ENCODE measurements around the gene BLVRB.
"Not testable (repeated sequence)": the region's sequence is repeated elsewhere in the genome, so short reads cannot be mapped to it uniquely, and the experiment has no call there.

Gene BLVRB

DNA sequence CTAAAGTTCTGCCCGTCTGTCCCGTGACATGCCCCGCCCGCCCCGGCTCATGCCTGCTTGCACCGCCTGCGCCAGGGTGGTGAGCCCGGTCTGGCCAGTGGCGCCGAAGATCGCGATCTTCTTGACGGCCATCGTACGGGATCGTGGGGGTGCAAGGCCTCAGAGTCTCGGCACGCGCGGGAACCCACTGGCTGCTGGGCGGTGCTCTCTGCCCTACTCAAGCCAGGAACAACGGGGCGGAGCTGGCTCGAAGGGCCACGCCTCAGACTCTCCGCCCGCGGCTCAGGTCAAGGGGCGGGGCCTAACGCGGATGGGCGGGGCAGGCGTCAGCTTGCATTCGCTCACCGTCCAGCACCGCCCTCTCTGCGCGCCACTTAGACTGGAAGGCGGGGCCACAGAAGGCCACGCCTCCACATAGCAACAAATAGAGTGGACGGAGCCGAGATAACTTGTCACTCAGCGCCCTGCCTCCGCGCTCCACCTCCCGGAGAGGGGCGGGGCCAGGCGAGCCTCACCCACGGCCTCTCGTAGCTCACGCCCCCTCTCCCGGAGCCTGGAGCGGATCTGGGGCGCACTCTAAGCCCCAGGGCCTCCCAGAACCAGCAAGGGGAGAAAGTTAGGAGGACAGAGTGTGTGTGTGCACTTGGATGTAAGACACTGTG is at the start of gene BLVRB:
TSS of gene BLVRB (minus strand) at position 189 of the 662 bp plus-strand sequence. CDS start at position 132, 57 bp downstream.
- peak; percentile 38 for FAIRE-seq
- DNase-seq (ENCODE audit: insufficient read length, low spot score) = peak; percentile 99
- peak; percentile 88 for TF ChIP-seq POLR2A (IDR thresholded peaks at IDR 0.05; ENCODE audit: low read depth, low read length)

DNA sequence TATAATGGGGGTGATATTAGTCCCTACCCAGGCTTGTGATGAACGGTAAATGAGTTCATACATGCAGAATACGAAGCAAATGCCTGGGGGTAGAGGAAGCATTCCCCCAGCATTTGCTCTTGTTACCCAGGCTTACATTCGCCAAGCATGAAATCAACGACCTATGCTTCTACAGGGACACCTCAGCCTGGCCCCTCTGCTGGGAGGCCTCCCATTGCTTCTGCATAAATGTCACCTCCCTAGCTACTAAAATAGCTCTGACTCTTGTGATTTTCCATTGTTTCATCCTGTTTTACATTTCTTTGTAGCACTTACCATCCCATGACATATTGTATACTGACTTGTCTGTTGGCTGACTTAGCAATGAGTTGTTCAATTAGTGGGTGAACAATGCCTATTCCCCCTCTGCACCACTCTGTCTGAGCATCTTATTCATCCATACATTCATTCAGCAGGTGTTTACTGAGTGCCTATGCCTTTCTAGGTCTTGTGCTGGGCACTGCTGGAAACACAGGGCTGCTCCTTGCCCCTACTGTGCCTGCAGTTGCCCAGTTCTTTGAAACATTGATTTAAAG is 48.3 kb upstream of the BLVRB start:
- no peak for FAIRE-seq

DNA sequence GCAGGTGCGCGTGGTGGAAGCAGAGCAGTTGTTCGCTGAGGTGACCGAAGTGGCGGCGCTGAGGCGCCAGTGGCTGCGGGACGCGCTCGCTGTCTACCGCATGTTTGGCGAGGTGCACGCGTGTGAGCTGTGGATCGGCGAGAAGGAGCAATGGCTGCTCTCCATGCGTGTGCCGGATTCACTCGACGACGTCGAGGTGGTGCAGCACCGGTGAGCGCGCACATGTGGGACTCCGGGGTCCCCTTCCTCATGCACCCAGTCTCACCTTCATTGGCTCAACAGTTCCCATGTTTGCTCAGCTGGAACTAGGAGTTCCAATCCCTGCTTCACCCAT is 47.8 kb upstream of the BLVRB start:
- no peak for FAIRE-seq
- DNase-seq (ENCODE audit: insufficient read length, low spot score) = no peak

More for the DNA sequence above, 48.3 kb upstream of the BLVRB start:
- no peak for TF ChIP-seq POLR2A (IDR thresholded peaks at IDR 0.05; ENCODE audit: low read depth, low read length)
- DNase-seq (ENCODE audit: insufficient read length, low spot score) = no peak

DNA sequence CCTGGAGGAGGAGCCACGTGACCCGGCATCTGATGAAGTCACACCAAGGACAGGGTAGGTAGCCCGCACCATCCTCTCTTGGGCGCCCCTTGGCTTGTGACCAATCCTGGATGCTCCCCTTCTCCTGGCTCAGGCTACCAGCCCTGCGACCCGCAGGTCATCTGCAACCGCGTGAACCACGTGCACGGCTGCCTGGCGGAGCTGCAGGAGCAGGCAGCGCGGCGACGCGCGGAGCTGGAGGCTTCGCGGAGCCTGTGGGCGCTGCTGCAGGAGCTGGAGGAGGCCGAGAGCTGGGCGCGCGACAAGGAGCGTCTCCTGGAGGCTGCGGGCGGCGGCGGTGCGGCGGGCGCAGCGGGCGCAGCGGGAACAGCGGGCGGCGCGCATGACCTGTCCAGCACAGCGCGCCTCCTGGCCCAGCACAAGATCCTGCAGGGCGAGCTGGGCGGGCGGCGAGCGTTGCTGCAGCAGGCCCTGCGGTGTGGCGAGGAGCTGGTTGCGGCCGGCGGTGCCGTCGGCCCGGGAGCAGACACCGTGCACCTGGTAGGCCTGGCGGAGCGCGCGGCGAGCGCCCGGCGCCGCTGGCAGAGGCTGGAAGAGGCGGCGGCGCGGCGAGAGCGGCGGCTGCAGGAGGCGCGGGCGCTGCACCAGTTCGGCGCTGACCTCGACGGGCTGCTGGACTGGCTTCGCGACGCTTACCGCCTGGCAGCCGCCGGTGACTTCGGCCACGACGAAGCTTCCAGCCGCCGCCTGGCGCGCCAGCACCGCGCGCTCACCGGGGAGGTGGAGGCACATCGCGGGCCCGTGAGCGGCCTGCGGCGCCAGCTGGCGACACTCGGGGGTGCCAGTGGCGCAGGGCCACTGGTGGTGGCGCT is 47.2 kb upstream of the BLVRB start:
- DNase-seq (ENCODE audit: insufficient read length, low spot score) (no peak), FAIRE-seq (no peak)
- no peak for TF ChIP-seq POLR2A (IDR thresholded peaks at IDR 0.05; ENCODE audit: low read depth, low read length)

More for the DNA sequence above, 47.8 kb upstream of the BLVRB start:
- no peak for TF ChIP-seq POLR2A (IDR thresholded peaks at IDR 0.05; ENCODE audit: low read depth, low read length)

DNA sequence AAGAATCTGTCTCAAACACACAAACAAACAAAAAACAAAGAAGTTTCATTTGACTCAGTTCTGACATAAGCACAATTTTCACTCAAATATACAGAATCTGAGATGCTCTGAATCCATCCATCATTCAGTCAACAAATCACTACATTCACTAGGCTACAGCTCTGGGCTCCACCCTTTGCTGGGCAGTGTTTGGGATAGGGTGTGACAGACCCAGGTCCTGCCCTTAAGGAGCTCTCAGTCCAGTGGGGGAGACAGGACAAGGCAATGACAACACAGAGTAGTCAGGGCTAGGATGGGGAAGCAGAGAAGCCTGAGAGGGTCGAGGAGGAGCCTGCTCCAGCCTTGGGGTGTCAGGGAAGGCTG is 46.5 kb upstream of the BLVRB start:
- TF ChIP-seq POLR2A (IDR thresholded peaks at IDR 0.05; ENCODE audit: low read depth, low read length) = no peak
- DNase-seq (ENCODE audit: insufficient read length, low spot score) (no peak), FAIRE-seq (no peak)

DNA sequence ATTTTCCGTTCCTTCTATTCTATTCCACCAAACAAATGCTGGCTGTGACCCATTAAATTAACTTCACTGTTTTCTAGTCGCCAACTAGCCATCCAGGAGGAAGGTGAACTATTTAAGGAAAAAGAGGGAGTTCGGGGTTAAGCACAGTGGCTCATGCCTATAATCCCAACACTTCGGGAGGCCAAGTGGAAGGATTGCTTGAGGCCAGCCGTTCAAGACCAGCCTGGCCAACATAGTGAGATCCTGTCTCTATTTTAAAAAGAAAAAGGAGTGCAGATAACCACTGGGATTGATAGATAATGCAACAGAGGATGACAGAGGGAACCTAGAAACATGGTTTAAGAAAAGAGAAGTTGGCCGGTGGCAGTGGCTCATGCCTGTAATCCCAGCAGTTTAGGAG is 45.9 kb upstream of the BLVRB start:
- TF ChIP-seq POLR2A (IDR thresholded peaks at IDR 0.05; ENCODE audit: low read depth, low read length) = no peak
- FAIRE-seq = no peak
- no peak for DNase-seq (ENCODE audit: insufficient read length, low spot score)

DNA sequence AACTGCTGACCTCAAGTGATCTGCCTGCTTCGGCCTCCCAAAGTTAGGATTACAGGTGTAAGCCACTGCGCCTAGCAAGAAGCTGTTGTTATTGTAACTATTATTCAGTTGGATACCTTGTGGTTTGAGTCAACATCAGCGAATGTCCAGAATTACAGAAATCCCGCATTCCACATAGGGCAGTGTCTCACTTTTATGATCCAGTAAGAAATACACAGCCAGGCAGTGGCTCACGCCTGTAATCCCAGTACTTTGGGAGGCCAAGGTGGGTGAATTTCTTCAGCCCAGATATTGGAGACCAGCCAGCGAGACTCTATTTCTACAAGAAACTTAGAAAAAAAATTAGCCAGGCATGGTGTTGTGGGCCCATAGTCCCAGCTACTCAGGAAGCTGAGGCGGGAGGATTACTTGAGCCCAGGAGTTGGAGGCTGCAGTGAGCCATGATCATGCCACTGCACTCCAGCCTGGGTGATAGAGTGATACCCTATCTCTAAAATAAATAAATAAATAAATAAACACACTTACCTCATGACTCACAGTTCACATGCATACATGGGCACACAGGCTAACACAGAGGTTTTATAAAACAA is 45.1 kb upstream of the BLVRB start:
- DNase-seq (ENCODE audit: insufficient read length, low spot score) (peak; percentile 49), FAIRE-seq (no peak)
- no peak for TF ChIP-seq POLR2A (IDR thresholded peaks at IDR 0.05; ENCODE audit: low read depth, low read length)

DNA sequence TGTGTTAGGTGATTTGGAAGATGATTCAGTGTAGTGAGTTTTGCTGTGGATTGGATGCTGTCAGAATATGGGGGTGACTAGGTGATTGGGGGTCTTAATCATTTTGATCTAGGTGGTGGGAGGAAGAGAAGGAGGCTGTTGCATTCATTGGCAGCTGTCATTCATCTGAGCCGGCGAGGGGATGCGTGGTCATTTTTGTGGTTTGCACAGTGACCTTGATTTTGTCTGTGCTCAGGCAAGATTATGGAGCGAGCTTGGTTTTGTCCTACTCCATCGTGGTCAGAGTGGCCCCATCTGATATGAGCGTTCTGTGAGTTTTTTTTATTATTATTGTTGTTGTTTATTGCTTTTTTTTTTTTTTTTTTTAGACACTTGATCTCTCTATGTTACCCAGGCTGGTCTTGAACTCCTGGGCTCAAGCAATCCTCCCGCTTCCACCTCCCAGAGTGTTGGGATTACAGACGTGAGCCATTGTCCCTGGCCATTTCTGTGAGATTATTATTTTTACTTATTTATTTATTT is 43.3 kb upstream of the BLVRB start:
- FAIRE-seq (no peak), DNase-seq (ENCODE audit: insufficient read length, low spot score) (no peak)
- no peak for TF ChIP-seq POLR2A (IDR thresholded peaks at IDR 0.05; ENCODE audit: low read depth, low read length)

DNA sequence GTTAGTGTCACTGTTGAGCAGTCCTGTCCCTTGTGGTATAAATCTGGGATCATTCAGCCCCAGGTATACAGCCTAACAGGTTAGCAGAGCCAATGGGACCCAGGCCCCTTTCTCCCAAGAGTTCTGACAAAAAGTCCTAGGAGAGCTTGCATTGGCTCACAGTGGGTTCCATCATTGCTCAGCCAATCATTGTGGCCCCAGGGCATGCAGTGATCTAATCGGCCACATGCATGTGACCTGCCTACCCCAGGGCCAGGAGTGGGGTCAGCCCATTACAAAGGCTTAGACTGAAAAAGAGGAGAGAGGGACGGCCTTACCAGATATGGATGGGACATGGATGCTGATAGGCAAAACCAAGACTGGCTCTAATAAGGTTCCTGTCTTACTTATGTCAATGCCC is 42.3 kb upstream of the BLVRB start:
- DNase-seq (ENCODE audit: insufficient read length, low spot score) = no peak
- no peak for TF ChIP-seq POLR2A (IDR thresholded peaks at IDR 0.05; ENCODE audit: low read depth, low read length)
- FAIRE-seq = no peak

DNA sequence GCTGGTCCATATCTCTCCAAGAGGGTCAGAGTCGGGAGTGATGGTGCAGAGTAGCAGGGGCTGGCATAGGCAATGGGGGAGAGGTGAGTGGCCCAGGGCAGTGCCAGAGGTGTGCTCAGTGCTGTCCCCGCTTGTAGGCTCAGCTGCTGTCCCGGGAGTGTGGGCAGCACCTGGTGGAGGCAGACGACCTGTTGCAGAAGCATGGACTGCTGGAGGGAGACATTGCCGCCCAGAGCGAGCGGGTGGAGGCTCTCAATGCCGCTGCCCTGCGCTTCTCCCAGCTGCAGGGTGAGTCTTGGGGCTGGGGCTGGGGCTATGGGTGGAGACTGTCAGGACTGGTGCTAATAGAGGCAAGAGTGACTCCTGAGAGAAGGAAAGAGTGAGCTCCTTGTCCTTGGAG is 40.6 kb upstream of the BLVRB start:
- DNase-seq (ENCODE audit: insufficient read length, low spot score) (no peak), FAIRE-seq (no peak)
- TF ChIP-seq POLR2A (IDR thresholded peaks at IDR 0.05; ENCODE audit: low read depth, low read length) = no peak

DNA sequence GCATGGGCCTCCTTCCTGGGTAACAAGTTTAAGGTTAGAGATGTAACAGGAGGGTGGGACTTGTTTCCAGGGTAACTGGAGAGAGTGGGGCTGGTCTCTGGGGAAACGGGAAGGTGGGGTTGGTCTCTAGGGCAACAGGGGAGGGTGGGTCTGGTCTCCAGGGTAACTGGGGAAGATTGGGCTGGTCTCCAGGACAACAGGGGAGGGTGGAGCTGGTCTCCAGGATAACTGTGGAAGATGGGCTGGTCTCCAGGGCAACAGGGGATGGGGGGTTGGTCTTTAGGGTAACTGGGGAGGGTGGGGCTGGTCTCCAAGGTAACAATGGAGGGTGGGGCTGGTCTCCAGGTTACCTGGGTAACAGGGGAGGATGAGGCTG is 37.8 kb upstream of the BLVRB start:
- DNase-seq (ENCODE audit: insufficient read length, low spot score) (no peak), FAIRE-seq (no peak)
- TF ChIP-seq POLR2A (IDR thresholded peaks at IDR 0.05; ENCODE audit: low read depth, low read length) = no peak

DNA sequence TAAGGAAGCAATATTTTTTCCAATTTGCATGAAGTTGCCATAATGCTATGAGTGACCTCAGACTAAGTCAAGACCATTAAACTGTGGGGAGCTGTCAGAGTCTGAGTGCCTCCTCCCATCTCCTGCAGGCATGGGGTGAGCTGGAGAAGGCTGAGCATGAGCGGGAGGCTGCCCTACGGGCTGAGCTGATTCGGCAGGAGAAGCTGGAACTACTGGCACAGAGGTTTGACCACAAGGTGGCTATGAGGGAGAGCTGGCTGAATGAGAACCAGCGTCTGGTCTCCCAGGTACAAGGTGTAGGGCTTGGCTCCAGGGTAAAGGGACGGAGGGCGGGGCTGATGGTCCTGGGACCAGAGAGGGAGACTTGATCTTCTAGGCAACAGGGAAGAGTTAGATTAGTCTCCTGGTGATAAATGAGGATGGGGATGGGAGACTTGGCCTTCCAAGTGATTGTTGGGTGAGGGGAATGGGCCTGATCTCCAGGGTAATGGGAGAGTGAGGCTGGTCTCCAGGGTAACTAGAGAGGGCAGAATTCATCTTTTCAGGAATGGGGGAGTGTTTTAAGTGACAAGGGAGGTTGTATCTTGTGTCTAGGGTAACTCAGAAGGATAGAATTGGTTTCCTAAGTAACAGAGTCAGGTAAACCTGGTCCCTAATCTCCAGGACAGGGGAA is 37.2 kb upstream of the BLVRB start:
- FAIRE-seq (no peak), DNase-seq (ENCODE audit: insufficient read length, low spot score) (peak; percentile 64)
- TF ChIP-seq POLR2A (IDR thresholded peaks at IDR 0.05; ENCODE audit: low read depth, low read length) = no peak

DNA sequence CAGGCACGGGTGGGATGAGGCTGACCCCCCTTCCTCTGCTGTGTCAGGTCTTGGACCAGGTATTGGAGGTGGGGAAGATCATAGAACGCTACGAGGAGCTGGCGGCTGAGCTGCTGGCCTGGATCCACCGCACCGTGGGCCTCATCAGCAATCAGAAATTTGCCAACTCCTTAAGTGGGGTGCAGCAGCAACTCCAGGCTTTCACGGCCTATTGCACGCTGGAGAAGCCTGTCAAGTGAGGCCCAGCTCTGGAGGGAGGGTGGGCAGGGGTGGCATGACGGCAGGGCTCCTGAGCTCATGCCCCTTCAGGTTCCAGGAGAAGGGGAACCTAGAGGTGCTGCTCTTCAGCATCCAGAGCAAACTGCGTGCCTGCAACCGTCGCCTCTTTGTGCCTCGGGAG is 36.5 kb upstream of the BLVRB start:
- DNase-seq (ENCODE audit: insufficient read length, low spot score) (no peak), FAIRE-seq (no peak)
- no peak for TF ChIP-seq POLR2A (IDR thresholded peaks at IDR 0.05; ENCODE audit: low read depth, low read length)

DNA sequence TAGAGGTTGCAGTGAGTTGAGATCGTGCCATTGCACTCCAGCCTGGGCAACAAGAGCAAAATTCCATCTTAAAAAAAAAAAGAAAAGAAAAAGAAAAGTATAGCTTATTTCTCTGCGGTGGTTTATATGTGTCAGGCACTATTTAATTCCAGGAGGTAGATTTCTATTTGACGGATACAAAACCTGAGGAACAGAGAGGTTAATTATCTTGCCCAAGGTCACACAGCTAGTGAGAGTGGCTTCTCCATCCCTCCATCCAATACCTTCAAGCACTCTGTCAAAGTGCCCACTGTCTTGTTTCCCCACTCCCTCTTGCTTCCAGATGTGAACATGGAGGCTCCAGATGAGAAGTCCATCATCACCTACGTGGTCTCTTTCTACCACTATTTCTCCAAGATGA is 36.1 kb upstream of the BLVRB start:
- TF ChIP-seq POLR2A (IDR thresholded peaks at IDR 0.05; ENCODE audit: low read depth, low read length) = no peak
- no peak for DNase-seq (ENCODE audit: insufficient read length, low spot score)
- no peak for FAIRE-seq

DNA sequence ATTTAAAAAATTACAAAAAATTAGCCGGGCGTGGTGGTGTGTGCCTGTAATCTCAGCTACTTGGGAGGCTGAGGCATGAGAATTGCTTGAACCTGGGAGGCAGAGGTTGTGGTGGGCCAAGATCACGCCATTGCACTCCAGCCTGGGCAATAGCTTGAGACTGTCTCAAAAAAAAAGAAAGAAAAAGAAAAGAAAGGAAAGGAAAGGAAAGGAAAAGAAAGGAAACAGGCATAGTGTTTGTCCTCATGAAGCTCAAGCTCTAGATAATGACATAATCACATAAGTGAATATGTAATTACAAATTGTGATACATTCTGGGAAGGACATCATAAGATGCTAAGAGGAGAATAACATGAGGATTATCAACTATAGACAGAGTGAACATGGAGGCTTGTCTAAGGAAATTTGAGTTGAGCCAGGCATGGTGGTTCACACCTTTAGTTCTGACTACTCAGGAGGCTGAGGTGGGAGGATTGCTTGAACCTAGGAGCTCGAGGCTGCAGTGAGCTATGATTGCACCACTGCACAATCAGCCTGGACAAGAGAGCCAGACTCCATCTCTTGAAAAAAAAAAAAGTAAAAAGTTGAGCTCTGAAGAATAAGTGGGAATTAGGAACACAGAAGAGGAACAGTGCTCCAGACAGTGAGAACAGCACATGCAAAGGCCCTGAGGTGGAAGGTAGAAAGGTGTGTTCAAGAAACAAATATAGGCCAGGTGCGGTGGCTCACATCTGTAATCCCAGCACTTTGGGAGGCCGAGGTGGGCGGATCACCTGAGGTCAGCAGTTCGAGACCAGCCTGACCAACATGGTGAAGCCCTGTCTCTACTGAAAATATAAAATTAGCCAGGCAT is 35.4 kb upstream of the BLVRB start:
- DNase-seq (ENCODE audit: insufficient read length, low spot score); FAIRE-seq: not testable (repeated sequence)

Measured in H54 (cell line).